ENCODE data around the gene ZDHHC7.

ZDHHC7 gene

DNA sequence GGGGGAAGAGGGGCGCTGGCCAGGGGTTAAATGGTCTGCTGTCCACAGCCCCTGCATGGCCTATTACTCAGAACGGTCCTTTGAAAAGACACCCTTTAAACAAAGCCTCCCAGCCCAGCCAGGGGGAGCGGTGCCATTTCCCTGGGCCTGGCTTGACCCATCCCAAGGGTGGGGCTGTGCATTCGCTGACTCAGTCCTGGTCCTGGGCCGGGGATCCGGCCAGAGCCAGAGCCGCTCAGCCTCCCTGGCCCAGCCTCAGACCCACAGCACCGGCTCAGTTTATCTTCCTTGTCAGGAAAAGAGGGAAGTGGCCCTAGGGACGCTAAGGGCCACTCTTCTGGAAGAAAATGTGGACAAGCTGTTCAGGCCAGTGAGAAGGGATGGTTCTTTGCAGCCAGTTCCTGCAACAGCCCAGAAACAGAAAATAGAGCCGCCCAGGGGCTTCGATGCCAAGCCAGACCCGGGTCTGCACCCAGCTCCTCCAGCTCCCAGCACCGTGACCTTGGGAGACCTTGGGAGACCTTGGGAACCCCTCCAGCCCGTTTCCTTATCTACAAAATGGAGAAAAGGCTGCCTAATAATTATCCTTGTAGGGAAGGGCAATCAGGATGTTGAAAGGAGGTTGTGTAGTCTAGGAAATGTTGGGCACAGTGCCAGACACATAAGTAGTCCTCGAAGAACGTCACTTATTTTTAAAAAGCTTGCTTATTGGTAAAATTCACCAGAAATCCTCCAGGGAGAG lies 82.5 kb downstream of the ZDHHC7 start:
- Mint-ChIP-seq H3K4me1 (ENCODE audit: low read depth) (peaks cover 2% of the 10 kb centered on the region), H3K4me3 (no peak overlapping the region), H3K27ac (no peak overlapping the region), H3K36me3 (ENCODE audit: low read depth) (no peaks in the 10 kb centered on the region), H3K9me3 (no peaks in the 10 kb centered on the region), H3K27me3 (ENCODE audit: low read depth) (no peaks in the 10 kb centered on the region)

DNA sequence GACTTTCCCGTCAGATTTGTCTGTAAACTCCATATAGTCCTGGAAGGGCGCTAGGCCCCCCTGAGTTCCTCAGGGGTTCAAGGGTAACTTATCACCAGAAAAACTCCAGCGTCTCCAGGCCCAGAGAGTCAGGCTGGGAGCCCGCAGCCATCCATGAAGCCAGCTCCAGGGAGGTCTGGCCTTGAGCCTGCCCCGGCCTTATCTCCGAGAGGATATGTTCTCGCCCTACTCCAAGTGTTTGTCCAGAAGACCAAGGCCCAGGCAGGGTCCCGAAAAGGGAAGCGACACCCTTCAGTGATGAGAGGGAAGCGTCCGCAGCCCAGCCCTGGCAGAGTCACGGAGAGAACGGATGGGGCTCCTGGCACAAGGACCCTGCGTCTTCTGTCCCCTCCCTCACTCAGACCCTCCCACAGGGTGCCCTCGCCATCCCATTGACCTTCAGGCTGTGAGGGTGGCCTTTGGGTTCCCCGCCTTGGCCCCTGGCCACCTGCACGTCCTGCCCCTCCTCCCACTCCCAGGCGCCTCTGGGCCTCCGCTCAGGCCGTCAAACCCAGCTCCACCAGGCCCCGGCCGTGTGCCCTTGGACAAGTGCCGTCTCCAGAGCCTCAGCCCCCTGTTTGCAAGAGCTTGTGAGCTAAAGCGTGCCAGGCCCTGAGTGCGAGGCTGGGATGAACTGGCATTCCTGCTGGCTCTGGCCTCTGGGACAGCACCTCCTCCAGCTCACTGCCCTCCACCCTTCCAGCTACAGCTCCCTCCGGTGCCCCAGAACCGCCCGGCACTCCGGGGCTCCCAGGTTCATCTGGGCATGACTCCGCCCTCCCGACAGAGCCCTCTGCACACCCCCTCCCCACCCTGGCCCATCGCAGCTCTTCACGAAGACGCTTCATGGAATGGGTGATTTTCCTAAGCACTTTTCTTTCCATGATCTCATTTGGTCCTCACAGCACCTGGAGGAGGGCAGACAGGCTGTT lies 83.4 kb downstream of the ZDHHC7 start:
- Mint-ChIP-seq H3K4me1 (ENCODE audit: low read depth) (peaks cover 2% of the 10 kb centered on the region), H3K27me3 (ENCODE audit: low read depth) (no peaks in the 10 kb centered on the region), H3K36me3 (ENCODE audit: low read depth) (no peaks in the 10 kb centered on the region), H3K27ac (no peak overlapping the region), H3K9me3 (no peaks in the 10 kb centered on the region), H3K4me3 (no peak overlapping the region)

DNA sequence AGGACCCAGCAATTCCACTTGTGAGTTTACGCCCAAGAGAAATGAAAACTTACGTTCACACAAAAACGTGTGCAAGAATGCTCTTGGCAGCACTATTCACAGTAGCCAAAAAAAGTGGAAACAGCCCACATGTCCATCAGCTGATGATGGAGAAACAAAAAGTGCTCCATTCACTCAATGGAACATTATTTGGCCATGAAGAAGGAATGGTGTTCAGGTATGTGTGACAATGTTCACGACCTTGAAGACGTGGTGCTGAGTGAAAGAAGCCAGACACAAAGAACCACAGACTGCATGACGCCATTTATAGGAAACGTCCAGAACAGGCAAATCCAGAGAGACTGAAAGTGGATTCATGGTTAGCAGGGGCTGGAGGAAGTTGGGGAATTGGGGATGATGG lies 84.9 kb downstream of the ZDHHC7 start:
- Mint-ChIP-seq H3K27me3 (ENCODE audit: low read depth) (no peaks in the 10 kb centered on the region), H3K4me1 (ENCODE audit: low read depth) (peaks cover 2% of the 10 kb centered on the region)

DNA sequence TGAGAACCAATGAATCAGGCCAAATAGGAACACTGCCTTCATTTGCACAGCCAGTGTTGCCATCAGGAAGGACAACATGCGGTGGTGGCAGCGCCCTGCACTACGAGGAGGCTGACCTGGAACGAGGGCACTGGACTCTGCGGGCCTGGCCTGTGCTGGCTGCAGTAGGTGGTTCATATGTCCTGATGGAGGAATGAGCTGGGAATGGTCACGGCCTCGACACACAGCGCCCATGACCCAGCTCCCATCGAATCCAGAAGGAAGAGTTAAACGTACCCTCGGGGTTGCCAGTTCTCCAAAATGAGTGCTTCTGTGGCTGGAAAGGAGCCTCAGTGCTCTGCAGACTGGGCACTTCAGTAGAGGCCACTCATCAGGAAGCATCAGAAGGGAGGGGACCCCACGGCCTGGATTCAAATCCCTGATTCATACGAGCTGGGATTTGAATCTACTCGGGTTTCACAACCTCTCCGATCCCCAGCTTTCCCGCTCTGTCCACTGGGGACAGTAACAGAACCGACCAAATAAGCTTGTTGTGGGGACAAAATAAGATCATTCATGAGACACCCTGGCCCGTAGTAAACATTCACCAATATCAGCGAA lies 85.5 kb downstream of the ZDHHC7 start:
- H3K36me3 Mint-ChIP-seq (ENCODE audit: low read depth): no peaks in the 10 kb centered on the region
- peaks cover 2% of the 10 kb centered on the region for H3K4me1 Mint-ChIP-seq (ENCODE audit: low read depth)
- no peak overlapping the region for H3K4me3 Mint-ChIP-seq
- no peaks in the 10 kb centered on the region for H3K27me3 Mint-ChIP-seq (ENCODE audit: low read depth)
- H3K9me3 Mint-ChIP-seq: no peaks in the 10 kb centered on the region
- no peak overlapping the region for H3K27ac Mint-ChIP-seq

More for the DNA sequence above, 84.9 kb downstream of the ZDHHC7 start:
- no peak overlapping the region for H3K27ac Mint-ChIP-seq
- no peak overlapping the region for H3K4me3 Mint-ChIP-seq
- H3K9me3 Mint-ChIP-seq: no peaks in the 10 kb centered on the region
- no peaks in the 10 kb centered on the region for H3K36me3 Mint-ChIP-seq (ENCODE audit: low read depth)

DNA sequence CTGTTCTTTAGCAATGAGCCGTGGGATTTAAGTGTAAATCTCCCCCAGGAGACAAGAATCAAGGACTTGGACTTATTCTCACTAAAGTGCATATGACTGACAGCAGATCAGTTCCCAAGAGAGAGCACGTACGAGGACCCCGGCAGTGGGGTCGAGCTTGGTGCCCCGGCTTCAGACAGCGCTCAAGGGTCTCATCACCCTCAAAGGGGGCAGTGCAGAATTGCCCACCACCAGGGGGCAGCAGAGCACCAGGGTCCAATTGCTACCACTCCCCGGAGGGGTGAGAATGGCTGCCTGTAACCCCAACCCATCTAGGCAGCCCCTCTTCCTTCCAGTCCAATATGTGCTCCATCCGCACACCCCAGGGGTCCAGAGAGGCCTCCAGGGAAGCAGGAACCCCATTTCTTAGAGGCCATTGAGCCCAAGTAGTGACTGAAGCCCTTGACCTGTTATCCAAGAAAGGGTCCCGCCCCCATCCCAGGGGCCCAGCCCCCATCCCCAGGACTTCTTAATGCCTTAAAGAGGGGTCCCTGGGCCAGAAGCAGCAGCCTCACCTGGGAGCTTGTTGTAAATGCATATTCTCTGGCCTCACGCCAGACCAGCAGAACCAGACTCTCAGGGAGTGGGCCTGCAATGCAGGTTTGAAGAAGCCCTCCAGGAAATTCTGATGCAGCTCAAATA lies 86.1 kb downstream of the ZDHHC7 start:
- Mint-ChIP-seq H3K4me3 (no peak overlapping the region), H3K36me3 (ENCODE audit: low read depth) (no peaks in the 10 kb centered on the region)

DNA sequence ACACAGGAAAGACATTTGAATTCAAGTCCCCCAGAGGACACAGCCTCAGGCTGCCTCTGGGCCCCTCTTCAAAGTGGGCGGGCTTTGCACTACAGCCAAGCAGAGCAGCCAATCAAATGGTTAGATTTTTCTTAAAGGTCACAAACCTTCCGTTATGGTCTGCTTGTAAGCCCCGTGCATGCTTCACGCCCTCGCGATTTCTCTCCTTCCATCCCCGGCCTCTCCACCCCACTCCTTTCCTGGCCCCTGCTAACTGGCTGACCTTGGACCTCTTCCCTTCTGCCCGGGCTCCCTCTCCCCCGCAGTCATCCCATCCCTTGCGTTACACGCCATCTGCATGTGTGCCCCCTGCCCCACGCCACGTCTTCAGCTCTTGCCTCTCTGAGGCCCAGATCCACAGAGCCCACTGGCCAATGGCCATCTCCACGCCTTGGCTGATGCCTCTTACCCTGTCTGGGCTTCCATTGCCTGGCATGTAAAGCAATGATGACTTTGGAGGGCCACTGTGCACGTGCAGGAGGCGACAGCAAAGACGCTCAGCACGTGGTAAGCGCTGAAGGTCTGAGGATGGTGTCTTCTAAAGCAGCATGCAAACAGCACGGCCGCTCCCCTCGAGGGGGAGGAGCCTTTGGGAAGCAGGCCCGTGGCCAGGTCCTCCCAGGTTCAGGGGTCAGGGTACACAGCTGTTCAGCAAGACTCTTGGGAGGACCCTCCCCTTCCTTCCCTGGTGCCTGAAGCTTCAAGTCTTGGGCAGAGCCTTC lies 86.8 kb downstream of the ZDHHC7 start:
- no peak overlapping the region for H3K4me3 Mint-ChIP-seq
- H3K4me1 Mint-ChIP-seq (ENCODE audit: low read depth): peaks cover 2% of the 10 kb centered on the region
- H3K27me3 Mint-ChIP-seq (ENCODE audit: low read depth): peaks cover under 1% of the 10 kb centered on the region
- no peaks in the 10 kb centered on the region for H3K9me3 Mint-ChIP-seq
- H3K36me3 Mint-ChIP-seq (ENCODE audit: low read depth): no peaks in the 10 kb centered on the region
- no peak overlapping the region for H3K27ac Mint-ChIP-seq

More for the DNA sequence above, 86.1 kb downstream of the ZDHHC7 start:
- no peak overlapping the region for H3K27ac Mint-ChIP-seq
- H3K9me3 Mint-ChIP-seq: no peaks in the 10 kb centered on the region
- H3K27me3 Mint-ChIP-seq (ENCODE audit: low read depth): no peaks in the 10 kb centered on the region
- H3K4me1 Mint-ChIP-seq (ENCODE audit: low read depth): peaks cover 2% of the 10 kb centered on the region
